OCI-LY7 (cell line): ENCODE results near the gene MICAL3.

ENCODE experiments used
- EZH2phosphoT487 ChIP-seq: fragments of 200-600 bp; sonication (generic); IDR thresholded peaks from 2 replicates; pipeline ENCODE4 v1.6.1; 2018; ENCODE audit warnings: low read depth, borderline replicate concordance, mild to moderate bottlenecking, mixed run types, antibody characterized with exemption, low read length, moderate library complexity, mixed read lengths
- TF ChIP-seq, protein P1 (sequence below): fragments of 200-600 bp; sonication (generic); conservative IDR thresholded peaks from 2 replicates; pipeline ENCODE4 v1.5.1; 2014; ENCODE audit warnings: mild to moderate bottlenecking, antibody characterized with exemption, low read length, moderate library complexity, mixed read lengths

DNA sequence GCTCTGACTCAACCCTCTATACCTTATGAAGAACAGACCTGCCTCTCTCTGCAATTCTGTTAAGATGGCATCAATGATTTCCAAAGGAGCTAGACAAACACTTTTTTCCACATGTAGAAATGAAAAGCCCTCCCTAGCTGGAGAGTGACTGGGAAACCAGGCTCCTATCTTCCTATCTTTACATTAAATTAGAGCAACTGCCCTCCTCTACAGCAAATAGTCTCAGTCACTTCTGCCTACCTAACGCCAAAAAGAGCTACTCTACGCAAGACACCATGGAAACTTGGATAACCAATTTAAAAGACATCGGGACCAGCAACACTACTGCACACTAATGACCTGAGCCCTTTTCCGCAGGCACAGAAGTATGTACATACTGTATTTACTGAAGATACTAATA, 84.8 kb downstream of the MICAL3 start:
- TF ChIP-seq, protein P1, sequence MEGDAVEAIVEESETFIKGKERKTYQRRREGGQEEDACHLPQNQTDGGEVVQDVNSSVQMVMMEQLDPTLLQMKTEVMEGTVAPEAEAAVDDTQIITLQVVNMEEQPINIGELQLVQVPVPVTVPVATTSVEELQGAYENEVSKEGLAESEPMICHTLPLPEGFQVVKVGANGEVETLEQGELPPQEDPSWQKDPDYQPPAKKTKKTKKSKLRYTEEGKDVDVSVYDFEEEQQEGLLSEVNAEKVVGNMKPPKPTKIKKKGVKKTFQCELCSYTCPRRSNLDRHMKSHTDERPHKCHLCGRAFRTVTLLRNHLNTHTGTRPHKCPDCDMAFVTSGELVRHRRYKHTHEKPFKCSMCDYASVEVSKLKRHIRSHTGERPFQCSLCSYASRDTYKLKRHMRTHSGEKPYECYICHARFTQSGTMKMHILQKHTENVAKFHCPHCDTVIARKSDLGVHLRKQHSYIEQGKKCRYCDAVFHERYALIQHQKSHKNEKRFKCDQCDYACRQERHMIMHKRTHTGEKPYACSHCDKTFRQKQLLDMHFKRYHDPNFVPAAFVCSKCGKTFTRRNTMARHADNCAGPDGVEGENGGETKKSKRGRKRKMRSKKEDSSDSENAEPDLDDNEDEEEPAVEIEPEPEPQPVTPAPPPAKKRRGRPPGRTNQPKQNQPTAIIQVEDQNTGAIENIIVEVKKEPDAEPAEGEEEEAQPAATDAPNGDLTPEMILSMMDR = no peak
- TF ChIP-seq EZH2phosphoT487 = no peak
